ENCODE data around the gene CD2AP. TPM values are rescaled to one million over a fixed set of nuclear protein-coding genes. Genes with fewer than 3 reads are reported as not detected.

Gene CD2AP
- total RNA-seq, 1 experiment from 2014 or later = 43.8 TPM

DNA sequence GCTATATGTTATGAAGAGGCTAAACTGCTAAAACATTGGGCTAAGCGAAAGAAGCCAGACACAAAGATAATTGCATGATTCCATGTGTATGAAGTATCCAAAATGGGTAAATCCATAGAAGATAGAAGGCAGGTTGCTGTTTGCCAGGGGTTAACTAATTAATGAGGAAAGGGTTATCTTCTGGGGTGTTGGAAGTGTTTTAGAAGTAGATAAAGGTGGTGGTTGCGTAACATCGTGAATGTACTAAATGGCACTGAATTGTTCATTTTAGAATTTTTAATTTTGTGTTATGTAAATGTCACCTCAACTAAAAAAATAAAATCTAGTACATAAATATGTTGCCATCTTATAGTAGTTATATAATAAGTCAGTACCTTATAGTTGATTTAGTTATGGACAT, 116.4 kb downstream of the CD2AP start:
- TF ChIP-seq SRF (IDR thresholded peaks at IDR 0.05; ENCODE audit: low read depth) (no peak), POLR2AphosphoS5 (IDR thresholded peaks at IDR 0.05; ENCODE audit: low read depth, low read length) (no peak), JUND (IDR thresholded peaks at IDR 0.05) (no peak), EZH2 (IDR thresholded peaks at IDR 0.05) (no peak), CEBPB (IDR thresholded peaks at IDR 0.05; ENCODE audit: low read depth) (no peak)
- TF ChIP-seq, protein P1, sequence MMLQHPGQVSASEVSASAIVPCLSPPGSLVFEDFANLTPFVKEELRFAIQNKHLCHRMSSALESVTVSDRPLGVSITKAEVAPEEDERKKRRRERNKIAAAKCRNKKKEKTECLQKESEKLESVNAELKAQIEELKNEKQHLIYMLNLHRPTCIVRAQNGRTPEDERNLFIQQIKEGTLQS (IDR thresholded peaks at IDR 0.05) = no peak
- H3K36me3 ChIP-seq (ENCODE audit: control insufficient read depth in 1 of 2, insufficient read depth in 2 of 2, low read length in 2 of 2) = peaks cover 5 to 16% of the 10 kb centered on the region in 2 experiments; a peak in 3 of 4 replicates

DNA sequence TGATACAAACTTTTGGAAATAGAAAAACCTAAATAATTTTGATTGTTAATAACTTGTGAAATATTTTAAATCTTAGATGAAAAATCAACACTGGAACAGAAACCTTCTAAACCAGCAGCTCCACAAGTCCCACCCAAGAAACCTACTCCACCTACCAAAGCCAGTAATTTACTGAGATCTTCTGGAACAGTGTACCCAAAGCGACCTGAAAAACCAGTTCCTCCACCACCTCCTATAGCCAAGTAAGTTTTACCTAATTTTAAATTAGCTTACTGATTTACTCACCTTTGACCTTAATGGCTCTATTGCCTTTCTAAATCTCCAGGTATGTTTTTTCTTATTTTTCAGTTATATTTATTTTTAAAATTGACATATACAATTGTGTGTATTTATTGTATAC, 118.2 kb downstream of the CD2AP start:
- ChIA-PET POLR2A (no interaction called here), RAD21 (ENCODE audit: low non-redundant PET in 1 of 2, low total read pairs in 2 of 2, uncharacterized antibody in 2 of 2, unreplicated experiment in 2 of 2) (no interaction called here), CTCF (no interaction called here)
- no peak overlapping the region for H3K4me3 ChIP-seq (replicated peaks in 1 of 2; ENCODE audit: low read depth in 1 of 2, low read length in 2 of 2)
- no peak for ATAC-seq
- H3K36me3 ChIP-seq (ENCODE audit: control insufficient read depth in 1 of 2, insufficient read depth in 2 of 2, low read length in 2 of 2) = peaks cover 10 to 16% of the 10 kb centered on the region in 2 experiments; a peak in 3 of 4 replicates
- H3K79me2 ChIP-seq (ENCODE audit: insufficient read depth, low read length) = peaks cover 7% of the 10 kb centered on the region; the same call in 1 of the 2 replicates
- no peak for DNase-seq (ENCODE audit: low read depth, low spot score)
- no peaks in the 10 kb centered on the region for H3K9me2 ChIP-seq (ENCODE audit: insufficient read depth)
- no peaks in the 10 kb centered on the region for H3K4me1 ChIP-seq (ENCODE audit: control insufficient read depth in 1 of 2, insufficient read depth in 2 of 2, low read length in 2 of 2)
- H2AFZ ChIP-seq (ENCODE audit: low read depth, low read length, poor library complexity, severe bottlenecking) = no peak overlapping the region
- H3K27me3 ChIP-seq (ENCODE audit: insufficient read depth, low read length) = no peaks in the 10 kb centered on the region
- no peak for TF ChIP-seq RAD21 (IDR thresholded peaks at IDR 0.05; ENCODE audit: low read depth)
- TF ChIP-seq, protein P2, sequence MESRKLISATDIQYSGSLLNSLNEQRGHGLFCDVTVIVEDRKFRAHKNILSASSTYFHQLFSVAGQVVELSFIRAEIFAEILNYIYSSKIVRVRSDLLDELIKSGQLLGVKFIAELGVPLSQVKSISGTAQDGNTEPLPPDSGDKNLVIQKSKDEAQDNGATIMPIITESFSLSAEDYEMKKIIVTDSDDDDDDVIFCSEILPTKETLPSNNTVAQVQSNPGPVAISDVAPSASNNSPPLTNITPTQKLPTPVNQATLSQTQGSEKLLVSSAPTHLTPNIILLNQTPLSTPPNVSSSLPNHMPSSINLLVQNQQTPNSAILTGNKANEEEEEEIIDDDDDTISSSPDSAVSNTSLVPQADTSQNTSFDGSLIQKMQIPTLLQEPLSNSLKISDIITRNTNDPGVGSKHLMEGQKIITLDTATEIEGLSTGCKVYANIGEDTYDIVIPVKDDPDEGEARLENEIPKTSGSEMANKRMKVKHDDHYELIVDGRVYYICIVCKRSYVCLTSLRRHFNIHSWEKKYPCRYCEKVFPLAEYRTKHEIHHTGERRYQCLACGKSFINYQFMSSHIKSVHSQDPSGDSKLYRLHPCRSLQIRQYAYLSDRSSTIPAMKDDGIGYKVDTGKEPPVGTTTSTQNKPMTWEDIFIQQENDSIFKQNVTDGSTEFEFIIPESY (IDR thresholded peaks at IDR 0.05; ENCODE audit: extremely low read depth, insufficient replicate concordance, low read length) = no peak
- no peak for TF ChIP-seq POLR2A (IDR thresholded peaks at IDR 0.05; ENCODE audit: borderline replicate concordance, extremely low read depth, insufficient read depth, insufficient read length)
- H4K20me1 ChIP-seq (ENCODE audit: insufficient read depth) = peaks cover 7% of the 10 kb centered on the region; the same call in 1 of the 2 replicates
- BruUV-seq (replicated peaks) = no TSS peak
- no peaks in the 10 kb centered on the region for H3K9me3 ChIP-seq (ENCODE audit: control insufficient read depth in 1 of 2, insufficient read depth in 1 of 2, low read depth in 1 of 2, low read length in 2 of 2)
- no peak overlapping the region for H3K4me2 ChIP-seq (ENCODE audit: low read length)
- H3K27ac ChIP-seq (ENCODE audit: low read depth, low read length) = no peak overlapping the region
- H3K9ac ChIP-seq (ENCODE audit: low read length) = no peak overlapping the region
- intact Hi-C loops (cut with micrococcal nuclease) = no loop called here

More for the DNA sequence above, 116.4 kb downstream of the CD2AP start:
- Histone ChIP-seq H3K79me2 (ENCODE audit: insufficient read depth, low read length) (no peaks in the 10 kb centered on the region), H3K4me1 (ENCODE audit: control insufficient read depth in 1 of 2, insufficient read depth in 2 of 2, low read length in 2 of 2) (no peaks in the 10 kb centered on the region), H3K9ac (ENCODE audit: low read length) (no peak overlapping the region), H3K27ac (ENCODE audit: low read depth, low read length) (no peak overlapping the region), H3K4me2 (ENCODE audit: low read length) (no peak overlapping the region), H4K20me1 (ENCODE audit: insufficient read depth) (no peaks in the 10 kb centered on the region), H3K9me2 (ENCODE audit: insufficient read depth) (no peaks in the 10 kb centered on the region), H3K27me3 (ENCODE audit: insufficient read depth, low read length) (no peaks in the 10 kb centered on the region), H3K4me3 (replicated peaks in 1 of 2; ENCODE audit: low read depth in 1 of 2, low read length in 2 of 2) (no peak overlapping the region), H3K9me3 (ENCODE audit: control insufficient read depth in 1 of 2, insufficient read depth in 1 of 2, low read depth in 1 of 2, low read length in 2 of 2) (no peaks in the 10 kb centered on the region), H2AFZ (ENCODE audit: low read depth, low read length, poor library complexity, severe bottlenecking) (no peak overlapping the region)
- ChIA-PET POLR2A (no interaction called here), RAD21 (ENCODE audit: low non-redundant PET in 1 of 2, low total read pairs in 2 of 2, uncharacterized antibody in 2 of 2, unreplicated experiment in 2 of 2) (no interaction called here), CTCF (no interaction called here)
- BruUV-seq (replicated peaks) = no TSS peak
- intact Hi-C loops (cut with micrococcal nuclease) = no loop called here
- no peak for DNase-seq (ENCODE audit: low read depth, low spot score)
- no peak for ATAC-seq
